WI38 (cell line): ENCODE measurements around the gene CDKAL1.

ENCODE experiments used
- H3K4me3 ChIP-seq: 2 replicates; pipeline ENCODE4 v1.5.1; 2011; ENCODE audit warnings: low read depth, mild to moderate bottlenecking, control low read depth, low read length
- CTCF ChIP-seq: IDR thresholded peaks from 2 replicates; pipeline ENCODE4 v1.5.1; 2012; ENCODE audit warnings: low read depth, mild to moderate bottlenecking, control low read depth, low read length

CDKAL1 gene

DNA sequence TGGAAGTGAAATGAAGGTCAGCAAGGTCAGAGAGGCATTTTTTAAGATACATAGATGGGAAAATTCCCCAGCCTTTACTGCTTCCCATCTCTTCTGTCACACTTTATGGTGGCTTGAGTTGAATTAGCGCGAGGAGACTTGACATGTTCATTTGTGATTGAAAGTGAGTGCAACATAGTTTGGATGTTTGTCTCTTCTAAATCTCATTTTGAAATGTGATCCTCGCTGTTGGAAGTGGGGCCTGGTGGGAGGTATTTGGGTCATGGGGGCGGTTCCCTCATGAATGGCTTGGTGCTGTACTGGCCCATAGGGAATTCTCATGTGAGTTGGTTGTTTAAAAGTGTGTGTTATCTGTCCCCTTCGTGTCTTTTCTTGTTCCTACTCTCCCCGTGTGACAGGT is 237.2 kb downstream of the CDKAL1 start:
- no peak overlapping the region for H3K4me3 ChIP-seq

DNA sequence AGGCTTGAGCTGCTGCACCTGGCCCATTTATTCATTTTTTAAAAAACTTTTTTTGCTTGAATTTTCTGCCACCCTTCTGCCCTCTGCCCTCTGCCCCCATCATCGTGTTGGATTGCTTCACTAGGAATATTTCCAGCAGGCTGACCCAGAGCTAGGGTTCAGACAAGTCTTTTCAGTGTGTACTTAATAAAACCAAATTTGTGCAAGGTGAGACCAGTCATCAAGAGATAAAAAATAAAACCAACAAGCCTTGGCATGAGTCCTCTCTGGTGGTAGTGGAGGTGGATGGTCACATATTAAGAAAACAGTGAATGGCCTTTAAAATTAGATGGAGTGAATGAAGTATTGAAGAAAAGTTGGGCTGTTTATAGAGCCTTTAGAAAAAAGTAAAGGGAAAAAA is 239.6 kb downstream of the CDKAL1 start:
- no peak overlapping the region for H3K4me3 ChIP-seq
- no peak for TF ChIP-seq CTCF

More for the DNA sequence above, 237.2 kb downstream of the CDKAL1 start:
- TF ChIP-seq CTCF, result no peak

- no peak for TF ChIP-seq CTCF
- no peak overlapping the region for H3K4me3 ChIP-seq
Observed at GRCh38 chr6:20775981-20776380, 241.7 kb downstream of the CDKAL1 start.

DNA sequence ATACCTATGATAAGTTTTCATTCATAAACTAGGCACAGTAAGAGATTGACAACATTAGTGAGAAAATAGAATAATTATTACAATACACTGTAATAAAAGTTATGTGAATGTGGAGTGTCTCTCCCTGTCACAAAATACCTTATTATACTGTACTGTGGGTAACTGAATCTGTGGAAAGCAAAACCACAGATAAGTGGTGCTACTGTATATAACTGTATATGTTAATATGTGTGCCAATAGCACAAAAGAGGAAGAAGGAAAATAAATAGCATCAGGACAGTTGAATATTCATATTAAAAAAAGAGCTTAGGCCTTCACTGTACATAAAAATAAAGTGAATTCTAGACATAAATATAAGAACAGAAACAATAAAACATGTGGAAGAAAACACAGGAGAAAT is 243.5 kb downstream of the CDKAL1 start:
- H3K4me3 ChIP-seq, result no peak overlapping the region
- no peak for TF ChIP-seq CTCF

GRCh38 chr6:20778459-20778858 is 244.2 kb downstream of the CDKAL1 start:
- H3K4me3 ChIP-seq, result no peak overlapping the region
- no peak for TF ChIP-seq CTCF

DNA sequence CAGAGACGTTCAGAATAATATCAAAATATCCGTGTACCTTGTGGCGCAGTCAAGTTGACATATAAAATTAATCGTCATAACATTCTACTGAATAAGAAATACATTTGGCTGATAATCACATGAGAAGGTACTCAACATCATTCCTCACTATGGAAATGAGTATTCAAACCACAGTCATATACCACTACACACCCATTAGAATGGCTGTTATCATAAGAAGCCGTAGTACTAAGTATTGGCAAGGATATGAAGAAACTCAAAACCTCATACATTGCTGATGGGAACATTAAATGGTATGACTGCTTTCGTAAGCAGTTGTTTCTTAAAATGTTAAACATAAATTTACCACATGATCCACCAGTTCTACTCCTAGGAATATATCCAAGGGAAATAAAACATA is 244.7 kb downstream of the CDKAL1 start:
- no peak overlapping the region for H3K4me3 ChIP-seq
- no peak for TF ChIP-seq CTCF

DNA sequence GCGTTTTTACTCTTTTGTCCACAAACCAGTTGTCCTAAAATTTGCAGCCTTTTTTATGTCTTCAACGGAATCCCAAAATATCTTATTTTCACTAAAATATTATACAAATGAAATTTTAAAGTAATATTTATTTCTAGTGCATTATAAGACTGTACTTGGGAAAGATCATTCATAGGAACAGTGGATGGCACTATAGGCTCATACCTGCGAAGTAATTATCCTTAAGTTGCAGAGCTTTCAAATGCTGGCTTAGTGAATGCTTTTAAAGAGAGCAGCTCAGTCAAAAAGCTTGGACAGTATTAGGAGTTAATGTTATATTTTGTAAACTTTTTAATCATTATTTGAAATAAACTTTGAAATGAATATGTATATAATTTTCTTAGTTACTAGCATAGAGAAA is 254.9 kb downstream of the CDKAL1 start:
- TF ChIP-seq CTCF, result no peak
- no peak overlapping the region for H3K4me3 ChIP-seq
